Lower leg skin (tissue), 3 donors: ENCODE data around the gene TRAF7.
"Not testable (repeated sequence)": the region's sequence is repeated elsewhere in the genome, so short reads cannot be mapped to it uniquely, and the experiment has no call there.

Experiments
- POLR2A ChIP-seq, 2 donors: fragments of 450-650 bp; IDR thresholded peaks; one replicate each; pipeline ENCODE4 v1.6.1; 2016 to 2017; ENCODE audit warnings: antibody characterized with exemption in 2 of 2, mild to moderate bottlenecking in 1 of 2, moderate library complexity in 1 of 2
- TF ChIP-seq, protein P1 (sequence below), 3 donors: fragments of 450-650 bp; IDR thresholded peaks; one replicate each; pipeline ENCODE4 v1.5.1; 2016; ENCODE audit warnings: antibody characterized with exemption in 3 of 3, mild to moderate bottlenecking in 3 of 3, moderate library complexity in 2 of 3

DNA sequence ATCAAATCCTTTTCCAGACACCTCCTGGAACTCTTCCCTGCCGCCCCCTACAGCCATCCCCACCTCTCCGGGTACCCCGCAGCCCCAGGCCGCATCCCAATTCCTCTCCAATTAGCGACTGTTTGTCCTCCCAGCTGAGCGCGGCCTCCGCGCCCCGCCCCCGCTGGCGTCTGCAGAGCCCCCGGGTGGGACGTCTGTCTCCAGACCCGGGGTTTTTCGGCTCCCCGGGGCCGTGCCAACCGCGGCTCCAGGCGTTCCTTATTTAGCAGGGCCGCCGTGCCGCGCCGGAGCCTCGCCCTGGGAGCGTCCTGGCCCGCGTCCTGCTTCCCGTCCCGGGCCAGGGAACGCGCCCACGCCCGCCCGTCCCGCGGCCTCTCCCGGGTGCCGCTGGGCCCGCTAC is 20.5 kb upstream of the TRAF7 start:
- TF ChIP-seq, protein P1, sequence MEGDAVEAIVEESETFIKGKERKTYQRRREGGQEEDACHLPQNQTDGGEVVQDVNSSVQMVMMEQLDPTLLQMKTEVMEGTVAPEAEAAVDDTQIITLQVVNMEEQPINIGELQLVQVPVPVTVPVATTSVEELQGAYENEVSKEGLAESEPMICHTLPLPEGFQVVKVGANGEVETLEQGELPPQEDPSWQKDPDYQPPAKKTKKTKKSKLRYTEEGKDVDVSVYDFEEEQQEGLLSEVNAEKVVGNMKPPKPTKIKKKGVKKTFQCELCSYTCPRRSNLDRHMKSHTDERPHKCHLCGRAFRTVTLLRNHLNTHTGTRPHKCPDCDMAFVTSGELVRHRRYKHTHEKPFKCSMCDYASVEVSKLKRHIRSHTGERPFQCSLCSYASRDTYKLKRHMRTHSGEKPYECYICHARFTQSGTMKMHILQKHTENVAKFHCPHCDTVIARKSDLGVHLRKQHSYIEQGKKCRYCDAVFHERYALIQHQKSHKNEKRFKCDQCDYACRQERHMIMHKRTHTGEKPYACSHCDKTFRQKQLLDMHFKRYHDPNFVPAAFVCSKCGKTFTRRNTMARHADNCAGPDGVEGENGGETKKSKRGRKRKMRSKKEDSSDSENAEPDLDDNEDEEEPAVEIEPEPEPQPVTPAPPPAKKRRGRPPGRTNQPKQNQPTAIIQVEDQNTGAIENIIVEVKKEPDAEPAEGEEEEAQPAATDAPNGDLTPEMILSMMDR (IDR thresholded peaks at IDR 0.05): not testable (repeated sequence)
- not testable (repeated sequence) for TF ChIP-seq POLR2A (IDR thresholded peaks at IDR 0.05)
